Limb (tissue), 2 donors: Measurements from ENCODE around the gene RFTN1.

Experiments
- DNase-seq, 2 donors: peaks; one replicate each; pipeline ENCODE4 v3.0.0-alpha.2; 2016; ENCODE audit errors: extremely low spot score in 2 of 2

The RFTN1 gene

GRCh38 chr3:16307832-16308531, 205.5 kb downstream of the RFTN1 start:
- DNase-seq = no peak

GRCh38 chr3:16305111-16305541, 208.4 kb downstream of the RFTN1 start:
- no peak for DNase-seq

- no peak for DNase-seq
Observed at GRCh38 chr3:16304061-16305010, 209.2 kb downstream of the RFTN1 start.

- DNase-seq = no peak
Observed at GRCh38 chr3:16303037-16303575, 210.4 kb downstream of the RFTN1 start.

GRCh38 chr3:16302082-16302631, 211.3 kb downstream of the RFTN1 start:
- no peak for DNase-seq

GRCh38 chr3:16301507-16301906, 212.0 kb downstream of the RFTN1 start:
- no peak for DNase-seq

- no peak for DNase-seq
Observed at GRCh38 chr3:16300881-16301359, 212.6 kb downstream of the RFTN1 start.

GRCh38 chr3:16300307-16300706, 213.2 kb downstream of the RFTN1 start:
- DNase-seq = no peak

- DNase-seq = no peak
Observed at GRCh38 chr3:16299746-16300145, 213.8 kb downstream of the RFTN1 start.

GRCh38 chr3:16298891-16299290, 214.6 kb downstream of the RFTN1 start:
- no peak for DNase-seq

GRCh38 chr3:16297997-16298885, 215.3 kb downstream of the RFTN1 start:
- no peak for DNase-seq

GRCh38 chr3:16295298-16295890, 218.1 kb downstream of the RFTN1 start:
- DNase-seq = no peak

- DNase-seq = no peak
Observed at GRCh38 chr3:16294844-16295243, 218.7 kb downstream of the RFTN1 start.

GRCh38 chr3:16290827-16291196, 222.7 kb downstream of the RFTN1 start:
- DNase-seq = no peak

GRCh38 chr3:16290007-16290826, 223.3 kb downstream of the RFTN1 start:
- DNase-seq = peak; percentile 65 to 79

- no peak for DNase-seq
Observed at GRCh38 chr3:16289144-16289889, 224.2 kb downstream of the RFTN1 start.

GRCh38 chr3:16288664-16289063, 224.8 kb downstream of the RFTN1 start:
- DNase-seq = no peak

GRCh38 chr3:16286751-16287543, 226.6 kb downstream of the RFTN1 start:
- no peak for DNase-seq
